ENCODE measurements around the gene VPS33B.

Gene VPS33B

GRCh38 chr15:90990446-90990845 is 31.9 kb downstream of the VPS33B start:
- ChIA-PET CTCF (interaction anchor here (1.2 kb wide), 1 partner anchor 65 kb away, joined by 3 read pairs; no protein-coding TSS in a partner anchor), POLR2A (interaction anchor here (0.6 kb wide), 1 partner anchor 59 kb away, joined by 3 read pairs; no protein-coding TSS in a partner anchor)
- DNase-seq (ENCODE audit: extremely low spot score) = no peak
- TF ChIP-seq ELF4 (IDR thresholded peaks at IDR 0.05) (no peak), BHLHE40 (IDR thresholded peaks at IDR 0.05; ENCODE audit: borderline replicate concordance) (no peak)

- TF ChIP-seq SP1 (IDR thresholded peaks at IDR 0.05) = no peak
- TF ChIP-seq ELF4 (IDR thresholded peaks at IDR 0.05) = no peak
- TF ChIP-seq HDGF (IDR thresholded peaks at IDR 0.05; ENCODE audit: borderline replicate concordance) = no peak
- no peak for TF ChIP-seq TARDBP (IDR thresholded peaks at IDR 0.05)
- TF ChIP-seq NFRKB (IDR thresholded peaks at IDR 0.05) = no peak
- no peak for TF ChIP-seq L3MBTL2 (conservative IDR thresholded peaks at IDR 0.05)
- no peak for TF ChIP-seq FOXM1 (IDR thresholded peaks at IDR 0.05; ENCODE audit: borderline replicate concordance)
- ChIA-PET POLR2A (interaction anchor here (1.0 to 1.5 kb wide), 2 partner anchors 31 to 35 kb away, joined by 3 to 4 read pairs; partner anchors contain the start of gene RCCD1), CTCF (interaction anchor here (1.9 kb wide), 1 partner anchor 60 kb away, joined by 4 read pairs; no protein-coding TSS in a partner anchor)
- no peak for DNase-seq (ENCODE audit: extremely low spot score)
Observed at GRCh38 chr15:90989040-90989768, 33.2 kb downstream of the VPS33B start.

- DNase-seq (ENCODE audit: extremely low spot score) = no peak
- POLR2A ChIA-PET = interaction anchor here (0.7 to 1.6 kb wide), 4 partner anchors 34 to 84 kb away, joined by 3 to 4 read pairs (median 4); partner anchors contain the start of genes HDDC3 and RCCD1
- no peak for TF ChIP-seq LEF1 (IDR thresholded peaks at IDR 0.05; ENCODE audit: borderline replicate concordance)
- TF ChIP-seq CTBP1 (IDR thresholded peaks at IDR 0.05; ENCODE audit: borderline replicate concordance) = no peak
- CTCF ChIA-PET = interaction anchor here (1.9 to 2.1 kb wide), 3 partner anchors 32 to 61 kb away, joined by 4 to 8 read pairs (median 6); partner anchors contain the start of gene HDDC3
Observed at GRCh38 chr15:90988296-90988695, 34.1 kb downstream of the VPS33B start.

- ChIA-PET CTCF (interaction anchor here (1.9 to 2.1 kb wide), 3 partner anchors 31 to 62 kb away, joined by 4 to 8 read pairs (median 6); partner anchors contain the start of gene HDDC3), POLR2A (interaction anchor here (0.7 to 1.6 kb wide), 5 partner anchors 33 to 84 kb away, joined by 3 to 4 read pairs (median 4); partner anchors contain the start of genes HDDC3 and RCCD1)
- DNase-seq (ENCODE audit: extremely low spot score) = no peak
- no peak for TF ChIP-seq FOXK2 (IDR thresholded peaks at IDR 0.05)
- TF ChIP-seq L3MBTL2 (conservative IDR thresholded peaks at IDR 0.05) = no peak
- TF ChIP-seq LEF1 (IDR thresholded peaks at IDR 0.05; ENCODE audit: borderline replicate concordance) = no peak
- TF ChIP-seq TARDBP (IDR thresholded peaks at IDR 0.05) = no peak
- no peak for TF ChIP-seq NFRKB (IDR thresholded peaks at IDR 0.05)
Observed at GRCh38 chr15:90987561-90988141, 34.7 kb downstream of the VPS33B start.

- no peak for TF ChIP-seq FOXK2 (IDR thresholded peaks at IDR 0.05)
- TF ChIP-seq FOXM1 (IDR thresholded peaks at IDR 0.05; ENCODE audit: borderline replicate concordance) = no peak
- no peak for TF ChIP-seq LEF1 (IDR thresholded peaks at IDR 0.05; ENCODE audit: borderline replicate concordance)
- TF ChIP-seq CTBP1 (IDR thresholded peaks at IDR 0.05; ENCODE audit: borderline replicate concordance) = no peak
- no peak for TF ChIP-seq SUZ12 (IDR thresholded peaks at IDR 0.05)
- no peak for TF ChIP-seq SP1 (IDR thresholded peaks at IDR 0.05)
- CTCF ChIA-PET = interaction anchor here (1.9 to 2.1 kb wide), 2 partner anchors 30 to 54 kb away, joined by 6 to 8 read pairs; partner anchors contain the start of gene HDDC3
- POLR2A ChIA-PET = interaction anchor here (1.6 kb wide), 2 partner anchors 33 to 54 kb away, joined by 4 read pairs; partner anchors contain the start of genes HDDC3 and RCCD1
- DNase-seq (ENCODE audit: extremely low spot score) = no peak
Observed at GRCh38 chr15:90986790-90987507, 35.4 kb downstream of the VPS33B start.

GRCh38 chr15:90982135-90982534 is 40.3 kb downstream of the VPS33B start:
- TF ChIP-seq CTBP1 (IDR thresholded peaks at IDR 0.05; ENCODE audit: borderline replicate concordance) (no peak), ZNF384 (IDR thresholded peaks at IDR 0.05) (no peak), NFRKB (IDR thresholded peaks at IDR 0.05) (no peak), BHLHE40 (IDR thresholded peaks at IDR 0.05; ENCODE audit: borderline replicate concordance) (no peak), TARDBP (IDR thresholded peaks at IDR 0.05) (no peak), HDGF (IDR thresholded peaks at IDR 0.05; ENCODE audit: borderline replicate concordance) (no peak), LEF1 (IDR thresholded peaks at IDR 0.05; ENCODE audit: borderline replicate concordance) (no peak)
- POLR2A ChIA-PET = no interaction called here
- CTCF ChIA-PET = interaction anchor here (0.8 kb wide), 1 partner anchor 26 kb away, joined by 3 read pairs; no protein-coding TSS in a partner anchor
- no peak for DNase-seq (ENCODE audit: extremely low spot score)

GRCh38 chr15:90981681-90982080 is 40.7 kb downstream of the VPS33B start:
- no peak for DNase-seq (ENCODE audit: extremely low spot score)
- TF ChIP-seq PKNOX1 (IDR thresholded peaks at IDR 0.05) (no peak), L3MBTL2 (conservative IDR thresholded peaks at IDR 0.05) (no peak), FOXK2 (IDR thresholded peaks at IDR 0.05) (no peak), FOXA1 (IDR thresholded peaks at IDR 0.05) (no peak), ZNF384 (IDR thresholded peaks at IDR 0.05) (no peak), NFRKB (IDR thresholded peaks at IDR 0.05) (no peak), ARNT (IDR thresholded peaks at IDR 0.05) (no peak), SUZ12 (IDR thresholded peaks at IDR 0.05) (no peak), HDGF (IDR thresholded peaks at IDR 0.05; ENCODE audit: borderline replicate concordance) (no peak)
- POLR2A ChIA-PET = interaction anchor here (0.9 to 1.4 kb wide), 2 partner anchors 25 to 27 kb away, joined by 3 to 5 read pairs; partner anchors contain the start of gene RCCD1
- CTCF ChIA-PET = no interaction called here
